Measurements from ENCODE around the gene ERMARD.

The ERMARD gene

DNA sequence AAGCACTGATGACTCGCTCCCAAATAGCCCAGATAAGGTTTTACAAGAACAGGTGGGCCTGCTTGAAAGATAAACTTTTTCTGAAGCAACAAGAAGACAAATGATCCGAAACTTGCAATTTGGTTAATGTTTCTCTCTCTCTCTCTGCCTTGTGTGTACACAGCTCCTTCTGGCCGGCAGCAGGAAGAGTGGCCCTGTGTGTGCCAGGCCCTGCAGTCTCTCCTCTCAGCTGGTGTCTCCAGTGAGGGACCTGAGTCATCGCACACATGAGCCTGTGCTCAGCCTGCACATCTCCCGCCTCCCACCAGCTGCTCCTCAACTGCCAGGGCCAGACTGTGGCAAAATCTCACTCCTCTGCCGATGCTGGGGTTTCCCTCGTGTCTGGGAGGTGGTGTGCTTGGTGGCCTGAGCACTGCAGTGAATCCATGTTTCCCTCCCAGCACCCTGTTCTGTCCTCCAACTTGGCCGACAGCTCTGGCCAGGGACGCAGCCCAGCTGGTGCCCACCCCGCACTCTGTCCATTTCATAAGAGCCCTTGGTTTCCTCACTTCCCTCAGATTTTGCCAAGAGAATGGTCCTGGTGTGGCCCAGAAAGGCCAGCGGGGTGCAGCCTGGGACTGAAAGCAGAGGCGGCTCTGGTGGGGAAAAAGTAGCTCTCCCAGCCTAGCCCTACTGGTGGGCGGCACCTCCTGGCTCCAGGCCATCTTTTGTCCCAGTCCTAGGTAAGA, 49.4 kb downstream of the ERMARD start:
- Histone ChIP-seq H3K4me1 (ENCODE audit: control insufficient read depth, insufficient read depth, low read length, poor library complexity, severe bottlenecking) (no peaks in the 10 kb centered on the region), H3K27me3 (replicated peaks; ENCODE audit: control insufficient read depth, insufficient read depth, low read length, poor library complexity, severe bottlenecking) (no peaks in the 10 kb centered on the region), H3K9me3 (ENCODE audit: control insufficient read depth, low read length) (no peaks in the 10 kb centered on the region), H3K4me3 (ENCODE audit: insufficient read depth, low read depth, low read length, poor library complexity, severe bottlenecking) (no peak overlapping the region), H3K27ac (ENCODE audit: insufficient read depth, low read length, poor library complexity, severe bottlenecking) (no peak overlapping the region), H3K36me3 (ENCODE audit: control insufficient read depth, insufficient read depth, low read length) (no peaks in the 10 kb centered on the region)
- no peak for DNase-seq

GRCh38 chr6:169801396-169802160, 50.2 kb downstream of the ERMARD start:
- no peaks in the 10 kb centered on the region for H3K27me3 ChIP-seq (replicated peaks; ENCODE audit: control insufficient read depth, insufficient read depth, low read length, poor library complexity, severe bottlenecking)
- peaks cover 3% of the 10 kb centered on the region for H3K4me1 ChIP-seq (ENCODE audit: control insufficient read depth, insufficient read depth, low read length, poor library complexity, severe bottlenecking)
- no peak for DNase-seq
- no peaks in the 10 kb centered on the region for H3K36me3 ChIP-seq (ENCODE audit: control insufficient read depth, insufficient read depth, low read length)
- no peak overlapping the region for H3K4me3 ChIP-seq (ENCODE audit: insufficient read depth, low read depth, low read length, poor library complexity, severe bottlenecking)
- no peak overlapping the region for H3K27ac ChIP-seq (ENCODE audit: insufficient read depth, low read length, poor library complexity, severe bottlenecking)
- H3K9me3 ChIP-seq (ENCODE audit: control insufficient read depth, low read length) = no peaks in the 10 kb centered on the region

GRCh38 chr6:169802790-169803189, 51.4 kb downstream of the ERMARD start:
- Histone ChIP-seq H3K27me3 (replicated peaks; ENCODE audit: control insufficient read depth, insufficient read depth, low read length, poor library complexity, severe bottlenecking) (no peaks in the 10 kb centered on the region), H3K4me1 (ENCODE audit: control insufficient read depth, insufficient read depth, low read length, poor library complexity, severe bottlenecking) (peaks cover 6% of the 10 kb centered on the region), H3K4me3 (ENCODE audit: insufficient read depth, low read depth, low read length, poor library complexity, severe bottlenecking) (no peak overlapping the region), H3K36me3 (ENCODE audit: control insufficient read depth, insufficient read depth, low read length) (no peaks in the 10 kb centered on the region), H3K9me3 (ENCODE audit: control insufficient read depth, low read length) (no peaks in the 10 kb centered on the region), H3K27ac (ENCODE audit: insufficient read depth, low read length, poor library complexity, severe bottlenecking) (no peak overlapping the region)
- no peak for DNase-seq

DNA sequence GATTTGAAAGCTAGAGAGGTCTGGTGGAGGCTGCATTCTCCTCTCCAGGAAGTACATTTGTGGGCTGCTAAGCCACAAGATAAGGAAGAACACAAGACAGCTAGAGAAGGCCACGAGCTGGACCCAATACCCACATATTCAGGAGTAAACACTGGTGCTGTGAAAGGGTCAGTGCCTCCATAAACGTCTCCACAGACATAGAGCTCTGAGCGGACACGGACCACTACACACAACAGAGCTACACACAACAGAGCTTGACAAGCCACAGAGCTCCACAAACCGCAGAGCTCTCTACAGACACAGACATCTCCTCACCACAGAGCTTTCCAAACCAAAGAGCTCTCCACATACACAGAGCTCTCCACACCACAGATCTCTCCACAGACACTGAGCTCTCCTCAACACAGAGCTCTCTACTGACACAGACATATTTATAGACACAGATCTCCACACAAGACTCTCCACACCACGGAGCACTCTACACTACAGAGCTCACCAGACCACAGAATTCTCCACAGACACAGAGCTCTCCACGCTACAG, 51.9 kb downstream of the ERMARD start:
- Histone ChIP-seq H3K36me3 (ENCODE audit: control insufficient read depth, insufficient read depth, low read length) (no peaks in the 10 kb centered on the region), H3K27ac (ENCODE audit: insufficient read depth, low read length, poor library complexity, severe bottlenecking) (no peak overlapping the region), H3K9me3 (ENCODE audit: control insufficient read depth, low read length) (no peaks in the 10 kb centered on the region), H3K4me1 (ENCODE audit: control insufficient read depth, insufficient read depth, low read length, poor library complexity, severe bottlenecking) (peaks cover 6% of the 10 kb centered on the region), H3K27me3 (replicated peaks; ENCODE audit: control insufficient read depth, insufficient read depth, low read length, poor library complexity, severe bottlenecking) (no peaks in the 10 kb centered on the region), H3K4me3 (ENCODE audit: insufficient read depth, low read depth, low read length, poor library complexity, severe bottlenecking) (no peak overlapping the region)
- DNase-seq = no peak

DNA sequence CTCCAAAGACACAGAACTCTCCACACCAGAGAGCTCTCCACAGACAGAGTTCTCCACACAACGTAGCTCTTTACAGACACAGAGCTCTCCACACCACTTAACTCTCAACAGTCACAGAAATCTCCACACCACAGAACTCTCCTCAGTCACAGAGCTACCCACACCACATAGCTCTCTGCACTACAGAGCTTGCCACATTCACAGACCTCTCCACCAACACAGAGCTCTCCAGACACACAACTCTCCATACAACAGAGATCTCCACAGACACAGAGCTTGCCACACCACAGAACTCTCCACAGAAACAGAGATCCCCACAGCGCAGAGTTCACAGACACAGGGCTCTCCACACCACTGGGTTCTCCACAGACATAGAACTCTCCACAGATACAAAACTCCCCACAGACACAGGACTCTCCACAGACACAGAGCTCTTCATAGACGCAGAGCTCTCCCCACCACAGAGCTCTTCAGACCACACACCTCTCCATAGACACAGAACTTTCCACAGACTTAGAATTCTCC, 52.5 kb downstream of the ERMARD start:
- Histone ChIP-seq H3K36me3 (ENCODE audit: control insufficient read depth, insufficient read depth, low read length) (no peaks in the 10 kb centered on the region), H3K4me1 (ENCODE audit: control insufficient read depth, insufficient read depth, low read length, poor library complexity, severe bottlenecking) (peaks cover 6% of the 10 kb centered on the region), H3K9me3 (ENCODE audit: control insufficient read depth, low read length) (no peaks in the 10 kb centered on the region), H3K4me3 (ENCODE audit: insufficient read depth, low read depth, low read length, poor library complexity, severe bottlenecking) (no peak overlapping the region), H3K27me3 (replicated peaks; ENCODE audit: control insufficient read depth, insufficient read depth, low read length, poor library complexity, severe bottlenecking) (no peaks in the 10 kb centered on the region), H3K27ac (ENCODE audit: insufficient read depth, low read length, poor library complexity, severe bottlenecking) (no peak overlapping the region)
- no peak for DNase-seq

DNA sequence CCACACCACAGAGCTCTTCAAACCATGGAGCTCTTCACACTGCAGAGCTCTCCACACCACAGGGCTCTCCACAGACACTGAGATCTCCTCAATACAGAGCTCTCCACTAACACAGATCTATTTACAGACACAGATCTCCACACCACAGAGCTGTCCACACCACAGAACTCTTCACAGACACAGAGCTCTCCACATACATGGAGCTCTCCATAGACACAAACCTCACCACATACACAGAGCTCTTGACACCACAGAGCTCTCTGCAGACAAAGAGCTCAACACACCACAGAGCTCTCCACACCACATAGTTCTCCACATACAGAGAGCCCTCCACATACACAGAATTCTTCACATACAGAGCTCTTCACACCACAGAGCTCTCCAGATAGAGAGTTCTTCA, 53.0 kb downstream of the ERMARD start:
- no peak overlapping the region for H3K27ac ChIP-seq (ENCODE audit: insufficient read depth, low read length, poor library complexity, severe bottlenecking)
- no peak for DNase-seq
- H3K36me3 ChIP-seq (ENCODE audit: control insufficient read depth, insufficient read depth, low read length) = no peaks in the 10 kb centered on the region
- no peak overlapping the region for H3K4me3 ChIP-seq (ENCODE audit: insufficient read depth, low read depth, low read length, poor library complexity, severe bottlenecking)
- no peaks in the 10 kb centered on the region for H3K9me3 ChIP-seq (ENCODE audit: control insufficient read depth, low read length)
- no peaks in the 10 kb centered on the region for H3K27me3 ChIP-seq (replicated peaks; ENCODE audit: control insufficient read depth, insufficient read depth, low read length, poor library complexity, severe bottlenecking)
- H3K4me1 ChIP-seq (ENCODE audit: control insufficient read depth, insufficient read depth, low read length, poor library complexity, severe bottlenecking) = peaks cover 6% of the 10 kb centered on the region

DNA sequence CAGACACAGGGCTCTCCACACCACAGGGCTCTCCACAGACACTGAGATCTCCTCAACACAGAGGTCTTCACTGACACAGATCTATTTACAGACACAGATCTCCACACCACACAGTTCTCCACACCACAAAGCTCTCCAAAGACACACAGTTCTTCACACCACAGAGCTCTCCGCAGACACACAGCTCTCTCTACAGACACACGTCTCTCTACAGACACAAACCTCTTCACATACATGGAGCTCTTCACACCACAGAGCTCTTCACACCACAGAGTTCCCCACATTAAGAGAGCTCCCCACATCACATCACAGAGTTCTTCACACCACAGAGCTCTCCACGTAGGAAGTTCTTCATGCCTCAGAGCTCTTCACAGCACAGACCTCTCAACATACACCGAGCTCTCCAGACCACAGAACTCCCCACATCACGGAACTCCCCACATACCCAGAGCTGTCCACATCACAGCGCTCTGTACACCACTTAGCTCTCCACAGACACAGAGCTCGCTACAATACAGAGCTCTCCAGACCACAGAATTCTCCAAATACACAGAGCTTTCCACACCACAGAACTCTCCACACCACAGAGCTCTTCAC, 53.9 kb downstream of the ERMARD start:
- no peaks in the 10 kb centered on the region for H3K9me3 ChIP-seq (ENCODE audit: control insufficient read depth, low read length)
- peaks cover 6% of the 10 kb centered on the region for H3K4me1 ChIP-seq (ENCODE audit: control insufficient read depth, insufficient read depth, low read length, poor library complexity, severe bottlenecking)
- no peak overlapping the region for H3K27ac ChIP-seq (ENCODE audit: insufficient read depth, low read length, poor library complexity, severe bottlenecking)
- H3K4me3 ChIP-seq (ENCODE audit: insufficient read depth, low read depth, low read length, poor library complexity, severe bottlenecking) = no peak overlapping the region
- H3K27me3 ChIP-seq (replicated peaks; ENCODE audit: control insufficient read depth, insufficient read depth, low read length, poor library complexity, severe bottlenecking) = no peaks in the 10 kb centered on the region
- no peaks in the 10 kb centered on the region for H3K36me3 ChIP-seq (ENCODE audit: control insufficient read depth, insufficient read depth, low read length)
- no peak for DNase-seq

- H3K4me3 ChIP-seq (ENCODE audit: insufficient read depth, low read depth, low read length, poor library complexity, severe bottlenecking) = no peak overlapping the region
- DNase-seq = no peak
- peaks cover 6% of the 10 kb centered on the region for H3K4me1 ChIP-seq (ENCODE audit: control insufficient read depth, insufficient read depth, low read length, poor library complexity, severe bottlenecking)
- H3K9me3 ChIP-seq (ENCODE audit: control insufficient read depth, low read length) = no peaks in the 10 kb centered on the region
- no peaks in the 10 kb centered on the region for H3K36me3 ChIP-seq (ENCODE audit: control insufficient read depth, insufficient read depth, low read length)
- no peaks in the 10 kb centered on the region for H3K27me3 ChIP-seq (replicated peaks; ENCODE audit: control insufficient read depth, insufficient read depth, low read length, poor library complexity, severe bottlenecking)
- H3K27ac ChIP-seq (ENCODE audit: insufficient read depth, low read length, poor library complexity, severe bottlenecking) = no peak overlapping the region
Measured at GRCh38 chr6:169806701-169807100, 55.3 kb downstream of the ERMARD start.

DNA sequence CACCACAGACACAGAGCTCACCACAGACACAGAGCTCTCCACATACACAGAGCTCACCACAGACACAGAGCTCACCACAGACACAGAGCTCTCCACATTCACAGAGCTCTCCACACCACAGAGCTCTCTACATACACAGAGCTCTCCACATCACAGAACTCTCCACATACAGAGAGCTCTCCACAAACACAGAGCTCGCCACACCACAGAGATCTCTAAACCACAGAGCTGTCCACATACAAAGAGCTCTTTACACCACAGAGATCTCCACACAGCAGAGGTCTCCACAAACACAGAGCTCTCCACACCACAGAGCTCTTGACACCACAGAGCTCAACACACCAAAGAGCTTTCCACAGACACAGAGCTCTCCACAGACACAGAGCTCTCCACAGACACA, 55.8 kb downstream of the ERMARD start:
- H3K9me3 ChIP-seq (ENCODE audit: control insufficient read depth, low read length) = no peaks in the 10 kb centered on the region

More for the DNA sequence above, 55.8 kb downstream of the ERMARD start:
- no peak overlapping the region for H3K4me3 ChIP-seq (ENCODE audit: insufficient read depth, low read depth, low read length, poor library complexity, severe bottlenecking)
- H3K36me3 ChIP-seq (ENCODE audit: control insufficient read depth, insufficient read depth, low read length) = no peaks in the 10 kb centered on the region
- H3K4me1 ChIP-seq (ENCODE audit: control insufficient read depth, insufficient read depth, low read length, poor library complexity, severe bottlenecking) = peaks cover 6% of the 10 kb centered on the region
- no peak for DNase-seq
- H3K27ac ChIP-seq (ENCODE audit: insufficient read depth, low read length, poor library complexity, severe bottlenecking) = no peak overlapping the region
- no peaks in the 10 kb centered on the region for H3K27me3 ChIP-seq (replicated peaks; ENCODE audit: control insufficient read depth, insufficient read depth, low read length, poor library complexity, severe bottlenecking)
